Measurements from ENCODE around the gene CFAP410.
A peak's percentile ranks its signal among the peaks of the same experiment; 100 is the strongest.
"Not testable (repeated sequence)": the region's sequence is repeated elsewhere in the genome, so short reads cannot be mapped to it uniquely, and the experiment has no call there.

Gene CFAP410

GRCh38 chr21:44349847-44350772, 10.9 kb upstream of the CFAP410 start:
- no peak for DNase-seq

- no peak for DNase-seq
Measured at GRCh38 chr21:44349416-44349846, 10.2 kb upstream of the CFAP410 start.

GRCh38 chr21:44348861-44349260, 9.7 kb upstream of the CFAP410 start:
- DNase-seq, result no peak

GRCh38 chr21:44347911-44348451, 8.8 kb upstream of the CFAP410 start:
- DNase-seq, result peak; percentile 98

- no peak for DNase-seq
Measured at GRCh38 chr21:44345495-44345894, 6.3 kb upstream of the CFAP410 start.

GRCh38 chr21:44344541-44345183, 5.5 kb upstream of the CFAP410 start:
- DNase-seq, result no peak

GRCh38 chr21:44342981-44343380, 3.8 kb upstream of the CFAP410 start:
- DNase-seq, result not testable (repeated sequence)

- DNase-seq, result not testable (repeated sequence)
Measured at GRCh38 chr21:44341726-44342458, 2.7 kb upstream of the CFAP410 start.

GRCh38 chr21:44337941-44338895, 972 bp downstream of the CFAP410 start:
- DNase-seq, result peak; percentile 53

- no peak for DNase-seq
Measured at GRCh38 chr21:44337449-44337848, 1.7 kb downstream of the CFAP410 start.

GRCh38 chr21:44335266-44336059, 3.7 kb downstream of the CFAP410 start:
- DNase-seq, result no peak

GRCh38 chr21:44334329-44335030, 4.7 kb downstream of the CFAP410 start:
- no peak for DNase-seq

- DNase-seq, result no peak
Measured at GRCh38 chr21:44333509-44334328, 5.5 kb downstream of the CFAP410 start.

GRCh38 chr21:44332965-44333364, 6.2 kb downstream of the CFAP410 start:
- no peak for DNase-seq

GRCh38 chr21:44332383-44332782, 6.8 kb downstream of the CFAP410 start:
- no peak for DNase-seq

GRCh38 chr21:44331650-44332307, 7.4 kb downstream of the CFAP410 start:
- DNase-seq, result no peak

- no peak for DNase-seq
Measured at GRCh38 chr21:44331209-44331608, 8.0 kb downstream of the CFAP410 start.

- no peak for DNase-seq
Measured at GRCh38 chr21:44330698-44331097, 8.5 kb downstream of the CFAP410 start.

Data from DMS79 treated with DMSO at 0.1 percent for 48 hours (cell line).